Mesenchymal stem cell (in vitro differentiated cells and primary cell): ENCODE results near the gene NR2F6.

Source experiments
- DNase-seq: peaks from one replicate; pipeline ENCODE4 v3.0.0-alpha.2; 2013
- H2AFZ ChIP-seq: one replicate; pipeline ENCODE4 v1.6.1; 2013; ENCODE audit warnings: low read depth, mild to moderate bottlenecking, control low read depth, inconsistent platforms, low read length, moderate library complexity
- H2AK5ac ChIP-seq: 2 replicates; pipeline ENCODE4 v1.6.1; 2013; ENCODE audit warnings: low read length, moderate library complexity, mild to moderate bottlenecking, inconsistent platforms; ENCODE audit not compliant: severe bottlenecking
- H2BK120ac ChIP-seq: one replicate; pipeline ENCODE4 v1.6.1; 2013; ENCODE audit warnings: low read depth, mild to moderate bottlenecking, inconsistent platforms, low read length, moderate library complexity
- H2BK12ac ChIP-seq, 2 experiments: one replicate each; pipeline ENCODE4 v1.6.1; 2013; ENCODE audit warnings: inconsistent platforms in 2 of 2, low read length in 2 of 2, mild to moderate bottlenecking in 2 of 2, moderate library complexity in 2 of 2, control low read depth in 1 of 2
- H2BK15ac ChIP-seq: one replicate; pipeline ENCODE4 v1.6.1; 2013; ENCODE audit warnings: mild to moderate bottlenecking, low read depth, inconsistent platforms; ENCODE audit not compliant: poor library complexity, severe bottlenecking
- H2BK5ac ChIP-seq: 2 replicates; pipeline ENCODE4 v1.6.1; 2013; ENCODE audit warnings: low read depth, mild to moderate bottlenecking, low read length, control low read depth, inconsistent platforms; ENCODE audit not compliant: poor library complexity, severe bottlenecking
- H3K14ac ChIP-seq, 2 experiments: one replicate each; pipeline ENCODE4 v1.6.1; 2013; ENCODE audit warnings: inconsistent platforms in 2 of 2, low read length in 2 of 2, control low read depth in 1 of 2, mild to moderate bottlenecking in 1 of 2, moderate library complexity in 1 of 2
- H3K18ac ChIP-seq, 2 experiments: one replicate each; pipeline ENCODE4 v1.6.1; 2013; ENCODE audit warnings: inconsistent platforms in 2 of 2, low read length in 2 of 2, control low read depth in 1 of 2, low read depth in 1 of 2, mild to moderate bottlenecking in 1 of 2
- H3K23ac ChIP-seq, 2 experiments: one replicate each; pipeline ENCODE4 v1.6.1; 2013; ENCODE audit warnings: inconsistent platforms in 2 of 2, low read length in 2 of 2, mild to moderate bottlenecking in 2 of 2, moderate library complexity in 2 of 2, control low read depth in 1 of 2
- H3K27ac ChIP-seq: 2 replicates; pipeline ENCODE4 v1.5.1; 2013; ENCODE audit warnings: mild to moderate bottlenecking, moderate library complexity, low read length, control low read depth, inconsistent platforms; ENCODE audit not compliant: poor library complexity, severe bottlenecking
- H3K27me3 ChIP-seq, 2 experiments: 2 replicates each; pipeline versions ENCODE4 v1.6.1 to v1.7.0; 2013; ENCODE audit warnings: low read length in 2 of 2, mild to moderate bottlenecking in 2 of 2, moderate library complexity in 2 of 2, control low read depth in 1 of 2, inconsistent platforms in 1 of 2; ENCODE audit not compliant: control insufficient read depth in 1 of 2, insufficient read depth in 1 of 2
- H3K36me3 ChIP-seq, 2 experiments: 2 replicates each; pipeline versions ENCODE4 v1.6.1 to v1.7.0; 2013; ENCODE audit warnings: low read length in 2 of 2, control low read depth in 1 of 2, inconsistent platforms in 1 of 2, low read depth in 1 of 2, mild to moderate bottlenecking in 1 of 2; ENCODE audit not compliant: insufficient read depth in 2 of 2, control insufficient read depth in 1 of 2
- H3K4ac ChIP-seq, 2 experiments: one replicate each; pipeline ENCODE4 v1.6.1; 2013; ENCODE audit warnings: inconsistent platforms in 2 of 2, low read length in 2 of 2, mild to moderate bottlenecking in 2 of 2, moderate library complexity in 2 of 2, control low read depth in 1 of 2, low read depth in 1 of 2
- H3K4me1 ChIP-seq: 2 replicates; pipeline ENCODE4 v1.6.1; 2013; ENCODE audit warnings: low read depth, low read length, control low read depth; ENCODE audit not compliant: control insufficient read depth, insufficient read depth
- H3K4me2 ChIP-seq: 2 replicates; pipeline ENCODE4 v1.6.1; 2013; ENCODE audit warnings: low read length, mild to moderate bottlenecking, inconsistent platforms; ENCODE audit not compliant: poor library complexity, severe bottlenecking
- H3K4me3 ChIP-seq, 2 experiments: 2 replicates each; pipeline versions ENCODE4 v1.5.1 to v1.7.0; 2013; ENCODE audit warnings: low read length in 2 of 2, mild to moderate bottlenecking in 2 of 2, control low read depth in 1 of 2, low read depth in 1 of 2; ENCODE audit not compliant: insufficient read depth in 1 of 2
- H3K79me1 ChIP-seq: replicated peaks from 2 replicates; pipeline ENCODE4 v1.6.1; 2013; ENCODE audit warnings: mild to moderate bottlenecking, control low read depth, low read length, inconsistent platforms; ENCODE audit not compliant: poor library complexity, severe bottlenecking
- H3K9ac ChIP-seq: 2 replicates; pipeline ENCODE4 v1.7.0; 2013; ENCODE audit warnings: mild to moderate bottlenecking, low read length, moderate library complexity
- H3K9me3 ChIP-seq: 2 replicates; pipeline ENCODE4 v1.7.0; 2013; ENCODE audit warnings: mild to moderate bottlenecking, low read length; ENCODE audit not compliant: control insufficient read depth
- H4K8ac ChIP-seq: one replicate; pipeline ENCODE4 v1.6.1; 2013; ENCODE audit warnings: inconsistent platforms, mild to moderate bottlenecking, low read length, moderate library complexity
- H4K91ac ChIP-seq: one replicate; pipeline ENCODE4 v1.6.1; 2013; ENCODE audit warnings: mild to moderate bottlenecking, low read length, inconsistent platforms
- WGBS: methylation state at CpG from one replicate; pipeline ENCODE4 v1.1.7; 2013; ENCODE audit warnings: mixed read lengths; 5-methylcytosine and 5-hydroxymethylcytosine counted together

The NR2F6 gene

GRCh38 chr19:17220207-17220758, 25.4 kb downstream of the NR2F6 start:
- Histone ChIP-seq H3K27me3 (no peaks in the 10 kb centered on the region), H3K18ac (peak overlapping the region; percentile 23 to 29), H2AFZ (no peak overlapping the region), H2BK12ac (no peak overlapping the region), H3K4me1 (peaks cover 13% of the 10 kb centered on the region), H3K79me1 (peaks cover 7% of the 10 kb centered on the region), H2BK120ac (no peak overlapping the region), H2BK15ac (no peak overlapping the region), H3K9me3 (no peaks in the 10 kb centered on the region), H3K4ac (no peak overlapping the region), H3K14ac (no peak overlapping the region), H3K4me2 (no peak overlapping the region), H3K23ac (no peak overlapping the region), H3K4me3 (peak overlapping the region in 1 of 2 experiments; percentile 44), H2BK5ac (no peak overlapping the region), H3K27ac (no peak overlapping the region), H4K8ac (peak overlapping the region; percentile 70), H3K9ac (peak overlapping the region; percentile 73), H3K36me3 (peaks cover 28 to 30% of the 10 kb centered on the region in 2 experiments), H2AK5ac (peak overlapping the region; percentile 23), H4K91ac (peak overlapping the region; percentile 36)
- 58% methylated on average over 14 of the region's 14 CpGs for WGBS
- DNase-seq: peak; percentile 79

GRCh38 chr19:17219286-17219685, 26.4 kb downstream of the NR2F6 start:
- WGBS: 98% methylated on average over 8 of the region's 8 CpGs

GRCh38 chr19:17216058-17216670, 29.6 kb downstream of the NR2F6 start:
- H3K4ac ChIP-seq: peak overlapping the region; percentile 49 to 52
- no peak for DNase-seq
- WGBS: 98% methylated on average over 13 of the region's 13 CpGs

More at GRCh38 chr19:17219286-17219685, 26.4 kb downstream of the NR2F6 start:
- no peak overlapping the region for H2BK5ac ChIP-seq
- no peak overlapping the region for H3K4me3 ChIP-seq
- no peak overlapping the region for H3K27ac ChIP-seq
- no peaks in the 10 kb centered on the region for H3K27me3 ChIP-seq
- no peak overlapping the region for H3K23ac ChIP-seq
- peaks cover 19% of the 10 kb centered on the region for H3K4me1 ChIP-seq
- H2BK12ac ChIP-seq: no peak overlapping the region
- no peak for DNase-seq
- peaks cover 28 to 30% of the 10 kb centered on the region in 2 experiments for H3K36me3 ChIP-seq
- H3K79me1 ChIP-seq: peaks cover 12% of the 10 kb centered on the region
- H3K4ac ChIP-seq: no peak overlapping the region
- H3K9me3 ChIP-seq: no peaks in the 10 kb centered on the region
- no peak overlapping the region for H4K8ac ChIP-seq
- no peak overlapping the region for H3K4me2 ChIP-seq
- peak overlapping the region; percentile 23 for H2BK120ac ChIP-seq
- no peak overlapping the region for H2AK5ac ChIP-seq
- H4K91ac ChIP-seq: no peak overlapping the region
- no peak overlapping the region for H3K9ac ChIP-seq
- H3K18ac ChIP-seq: no peak overlapping the region
- no peak overlapping the region for H2AFZ ChIP-seq
- no peak overlapping the region for H2BK15ac ChIP-seq
- H3K14ac ChIP-seq: no peak overlapping the region

More at GRCh38 chr19:17216058-17216670, 29.6 kb downstream of the NR2F6 start:
- H3K23ac ChIP-seq: no peak overlapping the region
- peak overlapping the region; percentile 40 for H4K91ac ChIP-seq
- H2BK5ac ChIP-seq: no peak overlapping the region
- H3K36me3 ChIP-seq: peaks cover 52 to 54% of the 10 kb centered on the region in 2 experiments
- peak overlapping the region in 1 of 2 experiments; percentile 51 for H2BK12ac ChIP-seq
- no peak overlapping the region for H3K14ac ChIP-seq
- H2AK5ac ChIP-seq: peak overlapping the region; percentile 58
- no peak overlapping the region for H3K27ac ChIP-seq
- H4K8ac ChIP-seq: peak overlapping the region; percentile 14
- no peaks in the 10 kb centered on the region for H3K27me3 ChIP-seq
- H3K9ac ChIP-seq: no peak overlapping the region
- peak overlapping the region; percentile 15 for H2BK120ac ChIP-seq
- H2AFZ ChIP-seq: no peak overlapping the region
- H3K4me3 ChIP-seq: peak overlapping the region in 1 of 2 experiments; percentile 86
- H3K4me1 ChIP-seq: peaks cover 19% of the 10 kb centered on the region
- H3K18ac ChIP-seq: peak overlapping the region; percentile 4 to 28
- peak overlapping the region; percentile 92 for H2BK15ac ChIP-seq
- H3K9me3 ChIP-seq: no peaks in the 10 kb centered on the region
- peak overlapping the region; percentile 1 for H3K4me2 ChIP-seq
- peaks cover 14% of the 10 kb centered on the region for H3K79me1 ChIP-seq
